Neural cell (in vitro differentiated cells): ENCODE measurements around the gene DYDC2. TPM values are rescaled to one million over a fixed set of nuclear protein-coding genes. Genes with fewer than 3 reads are reported as not detected.

Experiments
- H2AFZ ChIP-seq: fragments of 200-600, 300-800 bp; sonication (generic), shearing (Covaris generic); 2 replicates; pipeline ENCODE4 v1.6.0; 2014; ENCODE audit warnings: low read depth, mild to moderate bottlenecking, antibody characterized with exemption, low read length, moderate library complexity
- H3F3A ChIP-seq: fragments of 200-600 bp; shearing (Covaris generic); 2 replicates; pipeline ENCODE4 v1.6.1; 2016; ENCODE audit warnings: mild to moderate bottlenecking, moderate library complexity, mixed read lengths, antibody characterized with exemption, low read length; ENCODE audit not compliant: insufficient read depth, poor library complexity, severe bottlenecking
- H3K27ac ChIP-seq: fragments of 200-600, 300-800 bp; sonication (generic), shearing (Covaris generic); 2 replicates; pipeline ENCODE4 v1.5.1; 2014; ENCODE audit warnings: mild to moderate bottlenecking, low read length, moderate library complexity
- H3K27me3 ChIP-seq: fragments of 300-800, 200-600 bp; sonication (generic), shearing (Covaris generic); 2 replicates; pipeline ENCODE4 v1.6.0; 2014; ENCODE audit warnings: mild to moderate bottlenecking, low read depth, low read length, moderate library complexity; ENCODE audit not compliant: insufficient read depth
- H3K36me3 ChIP-seq: fragments of 300-800, 200-600 bp; sonication (generic), shearing (Covaris generic); 2 replicates; pipeline ENCODE4 v1.5.1; 2014; ENCODE audit warnings: mild to moderate bottlenecking, antibody characterized with exemption, low read length, moderate library complexity; ENCODE audit not compliant: insufficient read depth
- H3K4me2 ChIP-seq: fragments of 300-800, 200-600 bp; sonication (generic), shearing (Covaris generic); 2 replicates; pipeline ENCODE4 v1.6.0; 2014; ENCODE audit warnings: mild to moderate bottlenecking, low read length
- H3K4me3 ChIP-seq: fragments of 300-800, 200-600 bp; sonication (generic), shearing (Covaris generic); 2 replicates; pipeline ENCODE4 v1.5.1; 2014; ENCODE audit warnings: mild to moderate bottlenecking, low read length, moderate library complexity
- H3K79me2 ChIP-seq: fragments of 200-600 bp; shearing (Covaris generic); replicated peaks from 2 replicates; pipeline ENCODE4 v1.6.0; 2014; ENCODE audit warnings: mild to moderate bottlenecking, low read length, moderate library complexity; ENCODE audit not compliant: insufficient read depth
- H3K9ac ChIP-seq: fragments of 300-800, 200-600 bp; sonication (generic), shearing (Covaris generic); 2 replicates; pipeline ENCODE4 v1.6.1; 2016; ENCODE audit warnings: mild to moderate bottlenecking, low read length, mixed read lengths
- H3K9me2 ChIP-seq: fragments of 200-600 bp; shearing (Covaris generic); 2 replicates; pipeline ENCODE4 v1.6.1; 2016; ENCODE audit warnings: mild to moderate bottlenecking, low read length, mixed read lengths; ENCODE audit not compliant: insufficient read depth
- H3K9me3 ChIP-seq: fragments of 200-600, 300-800 bp; sonication (generic), shearing (Covaris generic); 2 replicates; pipeline ENCODE4 v1.6.1; 2016; ENCODE audit warnings: mild to moderate bottlenecking, mixed run types, low read length, moderate library complexity, mixed read lengths
- H4K20me1 ChIP-seq: fragments of 200-600 bp; shearing (Covaris generic); 2 replicates; pipeline ENCODE4 v1.6.1; 2016; ENCODE audit warnings: mild to moderate bottlenecking, mixed run types; ENCODE audit not compliant: insufficient read depth
- EP300 ChIP-seq: fragments of 450-650 bp; conservative IDR thresholded peaks from 2 replicates; pipeline ENCODE4 v1.6.1; 2014; ENCODE audit warnings: antibody characterized with exemption, mild to moderate bottlenecking, moderate library complexity; ENCODE audit not compliant: poor library complexity, severe bottlenecking
- EZH2 ChIP-seq: fragments of 200-600, 300-800 bp; shearing (Covaris generic), sonication (generic); IDR thresholded peaks from 2 replicates; pipeline ENCODE4 v1.6.1; 2014; ENCODE audit warnings: antibody characterized with exemption, low read length, borderline replicate concordance, mild to moderate bottlenecking; ENCODE audit not compliant: insufficient read depth, poor library complexity, severe bottlenecking
- MXI1 ChIP-seq: fragments of 450-650 bp; conservative IDR thresholded peaks from 2 replicates; pipeline ENCODE4 v1.6.1; 2014; ENCODE audit warnings: antibody characterized with exemption, mild to moderate bottlenecking; ENCODE audit not compliant: poor library complexity, severe bottlenecking
- POLR2AphosphoS5 ChIP-seq: IDR thresholded peaks from 2 replicates; pipeline ENCODE4 v1.6.1; 2012
- RAD21 ChIP-seq: fragments of 450-650 bp; conservative IDR thresholded peaks from 2 replicates; pipeline ENCODE4 v1.6.1; 2014; ENCODE audit warnings: antibody characterized with exemption, mild to moderate bottlenecking, moderate library complexity
- SMC3 ChIP-seq: fragments of 450-650 bp; conservative IDR thresholded peaks from 2 replicates; pipeline ENCODE4 v1.6.1; 2014; ENCODE audit warnings: antibody characterized with exemption, mild to moderate bottlenecking, moderate library complexity; ENCODE audit not compliant: poor library complexity
- TAF1 ChIP-seq: IDR thresholded peaks from 2 replicates; pipeline ENCODE4 v1.6.1; 2012; ENCODE audit warnings: low read depth
- polyA plus RNA-seq: library from polyadenylated mRNA; depleted of rRNA; stranded (reverse); fragments of >200 nt; gene quantifications from 2 replicates; pipeline ENCODE4 v1.2.3, GENCODE V29; 2014
- TF ChIP-seq, protein P1 (sequence below): fragments of 450-650 bp; IDR thresholded peaks from 2 replicates; pipeline ENCODE4 v1.5.1; 2014; ENCODE audit warnings: antibody characterized with exemption, mild to moderate bottlenecking, moderate library complexity; ENCODE audit not compliant: poor library complexity, severe bottlenecking
- TF ChIP-seq, protein P2 (sequence below): IDR thresholded peaks from 2 replicates; pipeline ENCODE4 v1.6.1; 2012; ENCODE audit warnings: borderline replicate concordance

DYDC2 gene
- polyA plus RNA-seq, 1 donor from 2014 or later: 2.4 TPM

DNA sequence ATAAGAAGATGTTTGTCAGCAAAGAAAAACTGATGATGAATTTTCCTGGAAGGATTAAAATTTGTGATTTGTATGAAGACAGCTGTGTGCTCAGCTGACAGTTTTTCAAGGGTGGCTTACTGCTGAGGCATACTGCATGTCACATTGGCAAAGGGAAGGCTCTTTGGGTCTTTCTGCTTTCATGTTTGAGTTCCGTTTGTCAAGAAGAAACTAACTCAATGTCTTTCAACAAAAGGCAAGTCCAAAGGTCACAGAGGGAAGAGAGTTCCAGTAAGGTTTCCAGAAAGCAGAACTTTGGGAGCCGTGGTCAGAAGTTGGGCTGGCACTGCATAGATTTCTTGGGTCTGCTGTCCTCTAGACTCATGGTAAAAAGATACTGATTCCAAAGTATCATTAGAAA, 16.9 kb downstream of the DYDC2 start:
- TF ChIP-seq EZH2 (no peak), SMC3 (no peak), RAD21 (no peak), MXI1 (no peak), EP300 (no peak), POLR2AphosphoS5 (no peak), TAF1 (no peak)
- TF ChIP-seq, protein P1, sequence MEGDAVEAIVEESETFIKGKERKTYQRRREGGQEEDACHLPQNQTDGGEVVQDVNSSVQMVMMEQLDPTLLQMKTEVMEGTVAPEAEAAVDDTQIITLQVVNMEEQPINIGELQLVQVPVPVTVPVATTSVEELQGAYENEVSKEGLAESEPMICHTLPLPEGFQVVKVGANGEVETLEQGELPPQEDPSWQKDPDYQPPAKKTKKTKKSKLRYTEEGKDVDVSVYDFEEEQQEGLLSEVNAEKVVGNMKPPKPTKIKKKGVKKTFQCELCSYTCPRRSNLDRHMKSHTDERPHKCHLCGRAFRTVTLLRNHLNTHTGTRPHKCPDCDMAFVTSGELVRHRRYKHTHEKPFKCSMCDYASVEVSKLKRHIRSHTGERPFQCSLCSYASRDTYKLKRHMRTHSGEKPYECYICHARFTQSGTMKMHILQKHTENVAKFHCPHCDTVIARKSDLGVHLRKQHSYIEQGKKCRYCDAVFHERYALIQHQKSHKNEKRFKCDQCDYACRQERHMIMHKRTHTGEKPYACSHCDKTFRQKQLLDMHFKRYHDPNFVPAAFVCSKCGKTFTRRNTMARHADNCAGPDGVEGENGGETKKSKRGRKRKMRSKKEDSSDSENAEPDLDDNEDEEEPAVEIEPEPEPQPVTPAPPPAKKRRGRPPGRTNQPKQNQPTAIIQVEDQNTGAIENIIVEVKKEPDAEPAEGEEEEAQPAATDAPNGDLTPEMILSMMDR: no peak
- TF ChIP-seq, protein P2, sequence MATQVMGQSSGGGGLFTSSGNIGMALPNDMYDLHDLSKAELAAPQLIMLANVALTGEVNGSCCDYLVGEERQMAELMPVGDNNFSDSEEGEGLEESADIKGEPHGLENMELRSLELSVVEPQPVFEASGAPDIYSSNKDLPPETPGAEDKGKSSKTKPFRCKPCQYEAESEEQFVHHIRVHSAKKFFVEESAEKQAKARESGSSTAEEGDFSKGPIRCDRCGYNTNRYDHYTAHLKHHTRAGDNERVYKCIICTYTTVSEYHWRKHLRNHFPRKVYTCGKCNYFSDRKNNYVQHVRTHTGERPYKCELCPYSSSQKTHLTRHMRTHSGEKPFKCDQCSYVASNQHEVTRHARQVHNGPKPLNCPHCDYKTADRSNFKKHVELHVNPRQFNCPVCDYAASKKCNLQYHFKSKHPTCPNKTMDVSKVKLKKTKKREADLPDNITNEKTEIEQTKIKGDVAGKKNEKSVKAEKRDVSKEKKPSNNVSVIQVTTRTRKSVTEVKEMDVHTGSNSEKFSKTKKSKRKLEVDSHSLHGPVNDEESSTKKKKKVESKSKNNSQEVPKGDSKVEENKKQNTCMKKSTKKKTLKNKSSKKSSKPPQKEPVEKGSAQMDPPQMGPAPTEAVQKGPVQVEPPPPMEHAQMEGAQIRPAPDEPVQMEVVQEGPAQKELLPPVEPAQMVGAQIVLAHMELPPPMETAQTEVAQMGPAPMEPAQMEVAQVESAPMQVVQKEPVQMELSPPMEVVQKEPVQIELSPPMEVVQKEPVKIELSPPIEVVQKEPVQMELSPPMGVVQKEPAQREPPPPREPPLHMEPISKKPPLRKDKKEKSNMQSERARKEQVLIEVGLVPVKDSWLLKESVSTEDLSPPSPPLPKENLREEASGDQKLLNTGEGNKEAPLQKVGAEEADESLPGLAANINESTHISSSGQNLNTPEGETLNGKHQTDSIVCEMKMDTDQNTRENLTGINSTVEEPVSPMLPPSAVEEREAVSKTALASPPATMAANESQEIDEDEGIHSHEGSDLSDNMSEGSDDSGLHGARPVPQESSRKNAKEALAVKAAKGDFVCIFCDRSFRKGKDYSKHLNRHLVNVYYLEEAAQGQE: no peak

DNA sequence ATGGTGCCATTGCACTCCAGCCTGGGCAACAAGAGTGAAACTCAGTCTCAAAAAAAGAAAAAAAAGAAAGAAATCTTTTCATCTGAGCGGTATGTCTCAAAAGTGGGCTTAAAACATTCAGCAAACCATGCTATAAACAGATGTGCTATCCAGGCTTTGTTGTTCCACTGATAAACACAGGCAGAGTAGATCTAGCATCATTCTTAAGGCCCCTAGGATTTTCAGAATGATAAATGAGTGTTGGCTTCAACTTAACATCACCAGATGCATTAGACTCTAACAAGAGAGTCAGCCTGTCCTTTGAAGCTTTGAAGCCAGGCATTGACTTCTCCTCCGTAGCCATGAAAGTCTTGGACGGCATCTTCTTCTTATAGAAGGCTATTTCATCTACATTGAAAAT, 23.1 kb downstream of the DYDC2 start:
- Histone ChIP-seq H3K79me2 (no peaks in the 10 kb centered on the region), H3K9me3 (no peaks in the 10 kb centered on the region), H3K36me3 (no peaks in the 10 kb centered on the region), H2AFZ (no peak overlapping the region), H3K27me3 (no peaks in the 10 kb centered on the region), H4K20me1 (no peaks in the 10 kb centered on the region), H3K9ac (no peak overlapping the region), H3K4me3 (no peak overlapping the region), H3K4me2 (no peak overlapping the region), H3K27ac (no peak overlapping the region), H3K9me2 (no peaks in the 10 kb centered on the region), H3F3A (no peaks in the 10 kb centered on the region)
- no peak for TF ChIP-seq EZH2
- TF ChIP-seq TAF1: no peak
- no peak for TF ChIP-seq SMC3
- TF ChIP-seq, protein P1: no peak
- TF ChIP-seq EP300: no peak
- TF ChIP-seq, protein P2: no peak
- TF ChIP-seq POLR2AphosphoS5: no peak
- no peak for TF ChIP-seq MXI1
- no peak for TF ChIP-seq RAD21

More for the DNA sequence above, 16.9 kb downstream of the DYDC2 start:
- no peaks in the 10 kb centered on the region for H3K9me3 ChIP-seq
- no peak overlapping the region for H3K9ac ChIP-seq
- H3K79me2 ChIP-seq: no peaks in the 10 kb centered on the region
- no peaks in the 10 kb centered on the region for H3K9me2 ChIP-seq
- H3K36me3 ChIP-seq: no peaks in the 10 kb centered on the region
- H4K20me1 ChIP-seq: no peaks in the 10 kb centered on the region
- no peak overlapping the region for H3K27ac ChIP-seq
- H2AFZ ChIP-seq: no peak overlapping the region
- no peak overlapping the region for H3K4me3 ChIP-seq
- H3K27me3 ChIP-seq: no peaks in the 10 kb centered on the region
- H3K4me2 ChIP-seq: no peak overlapping the region
- H3F3A ChIP-seq: no peaks in the 10 kb centered on the region
